DMS153 treated with DMSO at 0.1 percent for 48 hours (cell line): ENCODE results near the gene SSUH2.
A peak's percentile ranks its signal among the peaks of the same experiment; 100 is the strongest.
"Not testable (repeated sequence)": the region's sequence is repeated elsewhere in the genome, so short reads cannot be mapped to it uniquely, and the experiment has no call there.

Source experiments
- DNase-seq: peaks from one replicate; lab custom pipeline; 2025; ENCODE audit not compliant: unreplicated experiment; lab: John Stamatoyannopoulos, UW

SSUH2 gene

GRCh38 chr3:8644748-8645390 is at the start of gene SSUH2:
Gene SSUH2, minus strand, starts transcription at chr3:8644798. Its CDS starts 40 bp downstream, at chr3:8644758.
- no peak for DNase-seq

- DNase-seq = not testable (repeated sequence)
Measured at GRCh38 chr3:8691295-8691694, 46.7 kb upstream of the SSUH2 start.

GRCh38 chr3:8684992-8685391 is 40.4 kb upstream of the SSUH2 start:
- DNase-seq = not testable (repeated sequence)

GRCh38 chr3:8682850-8683574 is 38.4 kb upstream of the SSUH2 start:
- DNase-seq = not testable (repeated sequence)

- not testable (repeated sequence) for DNase-seq
Measured at GRCh38 chr3:8681881-8682538, 37.4 kb upstream of the SSUH2 start.

- no peak for DNase-seq
Measured at GRCh38 chr3:8681349-8681748, 36.8 kb upstream of the SSUH2 start.

GRCh38 chr3:8679817-8680553 is 35.4 kb upstream of the SSUH2 start:
- not testable (repeated sequence) for DNase-seq

GRCh38 chr3:8678751-8679150 is 34.2 kb upstream of the SSUH2 start:
- no peak for DNase-seq

- not testable (repeated sequence) for DNase-seq
Measured at GRCh38 chr3:8677258-8677657, 32.7 kb upstream of the SSUH2 start.

- DNase-seq = not testable (repeated sequence)
Measured at GRCh38 chr3:8675591-8675990, 31.0 kb upstream of the SSUH2 start.

GRCh38 chr3:8673083-8673737 is 28.6 kb upstream of the SSUH2 start:
- no peak for DNase-seq

- DNase-seq = no peak
Measured at GRCh38 chr3:8669019-8669418, 24.4 kb upstream of the SSUH2 start.

GRCh38 chr3:8668216-8668615 is 23.6 kb upstream of the SSUH2 start:
- no peak for DNase-seq

- DNase-seq = no peak
Measured at GRCh38 chr3:8667463-8668091, 23.0 kb upstream of the SSUH2 start.

GRCh38 chr3:8665407-8665896 is 20.9 kb upstream of the SSUH2 start:
- no peak for DNase-seq

GRCh38 chr3:8663177-8664061 is 18.8 kb upstream of the SSUH2 start:
- DNase-seq = peak; percentile 5

GRCh38 chr3:8662594-8662993 is 18.0 kb upstream of the SSUH2 start:
- DNase-seq = no peak

GRCh38 chr3:8660175-8661118 is 15.8 kb upstream of the SSUH2 start:
- DNase-seq = no peak
